ENCODE results near the gene SCIMP. TPM values are rescaled to one million over a fixed set of nuclear protein-coding genes. Genes with fewer than 3 reads are reported as not detected.

SCIMP gene
- total RNA-seq, 1 donor = not detected

DNA sequence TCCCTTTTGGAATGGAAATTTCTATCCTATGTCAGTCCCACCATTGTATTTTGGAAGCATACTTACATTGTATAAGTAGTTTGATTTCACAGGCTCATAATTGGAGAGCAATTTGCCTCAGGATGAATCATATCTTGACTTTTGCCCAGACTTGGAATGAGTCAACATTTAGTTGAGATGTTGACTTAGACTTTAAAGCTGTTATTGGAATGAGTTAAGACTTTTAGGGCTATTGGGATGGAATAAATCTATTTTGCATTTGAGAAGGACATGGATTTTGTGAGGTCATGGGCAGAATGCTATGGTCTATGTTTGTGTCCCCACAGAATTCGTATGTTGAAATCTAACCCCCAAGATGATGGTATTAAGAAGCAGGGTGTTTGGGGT, 30.8 kb downstream of the SCIMP start:
- TF ChIP-seq, protein P1, sequence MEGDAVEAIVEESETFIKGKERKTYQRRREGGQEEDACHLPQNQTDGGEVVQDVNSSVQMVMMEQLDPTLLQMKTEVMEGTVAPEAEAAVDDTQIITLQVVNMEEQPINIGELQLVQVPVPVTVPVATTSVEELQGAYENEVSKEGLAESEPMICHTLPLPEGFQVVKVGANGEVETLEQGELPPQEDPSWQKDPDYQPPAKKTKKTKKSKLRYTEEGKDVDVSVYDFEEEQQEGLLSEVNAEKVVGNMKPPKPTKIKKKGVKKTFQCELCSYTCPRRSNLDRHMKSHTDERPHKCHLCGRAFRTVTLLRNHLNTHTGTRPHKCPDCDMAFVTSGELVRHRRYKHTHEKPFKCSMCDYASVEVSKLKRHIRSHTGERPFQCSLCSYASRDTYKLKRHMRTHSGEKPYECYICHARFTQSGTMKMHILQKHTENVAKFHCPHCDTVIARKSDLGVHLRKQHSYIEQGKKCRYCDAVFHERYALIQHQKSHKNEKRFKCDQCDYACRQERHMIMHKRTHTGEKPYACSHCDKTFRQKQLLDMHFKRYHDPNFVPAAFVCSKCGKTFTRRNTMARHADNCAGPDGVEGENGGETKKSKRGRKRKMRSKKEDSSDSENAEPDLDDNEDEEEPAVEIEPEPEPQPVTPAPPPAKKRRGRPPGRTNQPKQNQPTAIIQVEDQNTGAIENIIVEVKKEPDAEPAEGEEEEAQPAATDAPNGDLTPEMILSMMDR (IDR thresholded peaks at IDR 0.05; ENCODE audit: insufficient read depth, low read depth, low read length) = no peak
- no peak overlapping the region for H3K4me3 ChIP-seq (ENCODE audit: low read depth, low read length)
- DNase-seq (ENCODE audit: low read depth) = peak; percentile 22

DNA sequence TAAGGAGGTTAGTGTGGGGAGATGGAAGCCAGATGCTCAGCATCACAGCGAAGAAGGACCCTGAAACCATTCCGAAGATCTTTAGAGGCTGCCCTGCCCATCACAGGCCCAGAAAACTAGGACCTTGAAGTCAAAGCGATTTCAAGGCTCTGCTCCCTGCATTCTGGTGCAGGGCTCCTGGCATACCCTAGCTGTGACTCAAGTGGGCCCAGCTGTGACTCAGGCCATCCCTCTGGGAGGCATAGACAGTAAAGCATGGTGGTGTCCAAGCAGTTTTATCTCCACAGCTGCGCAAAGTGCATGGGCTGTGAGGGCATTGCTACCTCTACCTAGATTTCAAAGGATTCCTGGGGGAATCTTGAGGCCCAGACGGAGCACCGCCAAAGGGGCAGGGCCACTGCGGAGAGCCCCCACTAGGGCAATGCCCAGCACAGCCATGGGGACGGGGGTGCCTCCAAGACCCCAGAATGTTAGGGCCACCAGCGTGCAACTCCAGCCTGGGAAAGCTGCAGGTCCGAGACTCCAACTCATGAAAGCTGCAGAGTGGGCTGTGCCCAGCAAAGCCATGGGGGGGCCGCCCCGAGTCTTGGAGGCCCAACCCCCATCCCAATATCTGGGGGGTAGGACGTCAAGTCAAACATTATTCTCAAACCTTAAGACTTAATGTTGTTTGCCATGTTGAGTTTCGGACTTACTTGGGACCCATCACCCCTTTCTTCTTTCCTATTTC, 31.3 kb downstream of the SCIMP start:
- DNase-seq (ENCODE audit: low read depth) = peak; percentile 14
- no peak overlapping the region for H3K4me3 ChIP-seq (ENCODE audit: low read depth, low read length)
- TF ChIP-seq, protein P1 (IDR thresholded peaks at IDR 0.05; ENCODE audit: insufficient read depth, low read depth, low read length) = no peak

DNA sequence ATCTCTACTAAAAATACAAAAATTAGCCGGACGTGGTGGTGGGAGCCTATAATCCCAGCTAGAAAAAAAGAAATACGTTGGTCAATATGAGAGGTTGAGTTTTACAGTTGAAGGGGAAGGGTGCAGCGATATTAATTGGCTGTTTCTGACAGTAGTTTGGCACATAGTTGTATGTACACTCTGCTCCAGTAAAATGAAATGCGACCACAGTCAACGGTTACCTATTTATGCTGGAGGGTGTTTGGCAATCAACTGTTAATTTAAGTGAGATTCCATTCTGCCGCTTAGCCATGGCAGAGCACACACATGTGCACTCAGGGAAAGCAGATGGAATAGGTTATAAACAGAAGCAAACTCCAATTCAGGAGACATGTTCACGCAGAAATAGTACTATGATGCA, 33.6 kb downstream of the SCIMP start:
- no peak for DNase-seq (ENCODE audit: low read depth)
- TF ChIP-seq, protein P1 (IDR thresholded peaks at IDR 0.05; ENCODE audit: insufficient read depth, low read depth, low read length) = no peak
- no peak overlapping the region for H3K4me3 ChIP-seq (ENCODE audit: low read depth, low read length)

DNA sequence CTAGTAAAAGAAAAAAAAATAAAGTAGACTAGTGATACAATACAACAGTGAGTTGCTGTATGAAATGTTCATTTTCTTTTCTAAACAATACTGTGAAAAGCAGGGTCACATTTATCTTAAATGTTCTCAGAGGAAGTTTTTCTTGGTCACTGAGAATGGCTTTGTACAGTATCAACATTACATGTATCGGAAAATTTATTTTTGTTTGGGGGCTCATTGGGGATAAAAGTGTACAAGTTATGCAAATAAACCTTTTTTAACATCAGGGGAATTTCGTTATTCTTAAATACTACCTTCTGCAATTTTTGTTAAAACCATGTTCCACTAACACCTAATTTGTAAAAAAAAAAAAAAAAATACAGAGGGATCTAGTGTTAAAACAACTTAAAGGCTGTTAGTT, 34.3 kb downstream of the SCIMP start:
- H3K4me3 ChIP-seq (ENCODE audit: low read depth, low read length) = no peak overlapping the region
- no peak for DNase-seq (ENCODE audit: low read depth)

DNA sequence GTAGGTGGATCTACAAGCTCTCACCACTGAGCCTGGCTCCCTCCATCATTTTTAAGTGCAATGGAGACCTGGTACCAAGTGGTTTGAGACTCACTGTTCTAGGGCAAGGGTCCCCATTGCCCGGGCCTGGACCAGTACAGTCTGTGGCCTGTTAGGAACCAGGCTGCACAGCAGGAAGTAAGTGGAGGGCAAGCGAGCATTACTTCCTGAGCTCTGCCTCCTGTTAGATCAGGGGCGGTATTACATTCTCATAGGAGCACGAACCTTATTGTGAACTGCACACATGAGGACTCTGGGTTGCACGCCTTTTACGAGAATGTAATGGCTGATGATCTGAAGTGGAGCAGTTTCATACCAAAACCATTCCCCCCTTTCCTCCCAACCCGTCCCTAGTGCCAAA, 36.2 kb downstream of the SCIMP start:
- no peak for DNase-seq (ENCODE audit: low read depth)
- TF ChIP-seq, protein P1 (IDR thresholded peaks at IDR 0.05; ENCODE audit: insufficient read depth, low read depth, low read length) = no peak
- no peak overlapping the region for H3K4me3 ChIP-seq (ENCODE audit: low read depth, low read length)

More for the DNA sequence above, 34.3 kb downstream of the SCIMP start:
- TF ChIP-seq, protein P1 (IDR thresholded peaks at IDR 0.05; ENCODE audit: insufficient read depth, low read depth, low read length) = no peak

DNA sequence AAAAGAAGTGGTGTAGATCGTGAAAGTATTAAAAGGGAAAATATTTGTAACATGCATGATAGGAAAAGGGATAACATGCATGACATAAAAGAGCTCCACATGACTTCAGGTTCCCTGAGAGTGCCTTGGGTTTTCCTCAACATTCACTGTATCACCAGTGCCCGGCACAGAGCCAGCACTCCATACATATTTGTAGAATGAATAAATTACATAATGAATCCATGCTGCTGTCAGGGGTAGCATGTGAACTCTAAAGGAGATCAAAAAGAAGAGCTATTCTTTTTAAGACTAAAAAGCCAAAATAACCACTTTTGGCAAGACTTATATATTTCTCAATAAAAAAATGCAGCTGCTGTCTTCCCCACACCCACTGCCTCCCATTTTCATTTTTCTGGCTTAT, 40.3 kb downstream of the SCIMP start:
- TF ChIP-seq, protein P1 (IDR thresholded peaks at IDR 0.05; ENCODE audit: insufficient read depth, low read depth, low read length) = no peak
- H3K4me3 ChIP-seq (ENCODE audit: low read depth, low read length) = no peak overlapping the region
- no peak for DNase-seq (ENCODE audit: low read depth)
